Large intestine (tissue), 3 donors: ENCODE measurements around the gene DKK3. TPM values are rescaled to one million over a fixed set of nuclear protein-coding genes. Genes with fewer than 3 reads are reported as not detected.

Experiments
- DNase-seq, 2 donors: peaks; one replicate each; pipeline versions ENCODE4 v3.0.0 to v3.0.0-alpha.2; 2013
- H3K27ac ChIP-seq: one replicate; pipeline ENCODE4 v1.5.1; 2013; ENCODE audit warnings: low read length
- H3K27me3 ChIP-seq: 2 replicates; pipeline ENCODE4 v1.6.1; 2013; ENCODE audit warnings: low read length; ENCODE audit not compliant: control insufficient read depth, insufficient read depth
- H3K36me3 ChIP-seq: 2 replicates; pipeline ENCODE4 v1.6.1; 2013; ENCODE audit warnings: low read length; ENCODE audit not compliant: control insufficient read depth, insufficient read depth
- H3K4me1 ChIP-seq: one replicate; pipeline ENCODE4 v1.6.1; 2013; ENCODE audit warnings: low read length; ENCODE audit not compliant: control insufficient read depth, insufficient read depth
- H3K4me3 ChIP-seq: one replicate; pipeline ENCODE4 v1.5.1; 2013; ENCODE audit warnings: low read length
- H3K9me3 ChIP-seq: one replicate; pipeline ENCODE4 v1.6.1; 2013; ENCODE audit warnings: mild to moderate bottlenecking, low read depth, low read length, moderate library complexity; ENCODE audit not compliant: control insufficient read depth
- WGBS: methylation state at CpG from one replicate; pipeline ENCODE4 v1.1.5; 2013; ENCODE audit warnings: low lambda C conversion rate; ENCODE audit not compliant: insufficient coverage; 5-methylcytosine and 5-hydroxymethylcytosine counted together
- polyA plus RNA-seq: library from polyadenylated mRNA; unstranded; fragments of 120-200 nt; gene quantifications from one replicate; pipeline ENCODE4 v1.2.1, GENCODE V29; 2013

The DKK3 gene
- polyA plus RNA-seq, 1 donor: 31.4 TPM

- WGBS: 100% methylated on average over 2 of the region's 8 CpGs
- no peak for DNase-seq
- H3K36me3 ChIP-seq: no peaks in the 10 kb centered on the region
Measured at GRCh38 chr11:11989774-11990744, 18.4 kb downstream of the DKK3 start.

GRCh38 chr11:11988681-11989261 lies 19.7 kb downstream of the DKK3 start:
- no peak for DNase-seq
- no peaks in the 10 kb centered on the region for H3K9me3 ChIP-seq
- no peaks in the 10 kb centered on the region for H3K27me3 ChIP-seq
- WGBS: 100% methylated on average over 1 of the region's 5 CpGs
- no peak overlapping the region for H3K4me3 ChIP-seq
- H3K4me1 ChIP-seq: no peaks in the 10 kb centered on the region
- H3K36me3 ChIP-seq: no peaks in the 10 kb centered on the region
- H3K27ac ChIP-seq: no peak overlapping the region

More at GRCh38 chr11:11989774-11990744, 18.4 kb downstream of the DKK3 start:
- Histone ChIP-seq H3K4me1 (no peaks in the 10 kb centered on the region), H3K4me3 (no peak overlapping the region), H3K27ac (no peak overlapping the region), H3K9me3 (no peaks in the 10 kb centered on the region), H3K27me3 (no peaks in the 10 kb centered on the region)

DNA sequence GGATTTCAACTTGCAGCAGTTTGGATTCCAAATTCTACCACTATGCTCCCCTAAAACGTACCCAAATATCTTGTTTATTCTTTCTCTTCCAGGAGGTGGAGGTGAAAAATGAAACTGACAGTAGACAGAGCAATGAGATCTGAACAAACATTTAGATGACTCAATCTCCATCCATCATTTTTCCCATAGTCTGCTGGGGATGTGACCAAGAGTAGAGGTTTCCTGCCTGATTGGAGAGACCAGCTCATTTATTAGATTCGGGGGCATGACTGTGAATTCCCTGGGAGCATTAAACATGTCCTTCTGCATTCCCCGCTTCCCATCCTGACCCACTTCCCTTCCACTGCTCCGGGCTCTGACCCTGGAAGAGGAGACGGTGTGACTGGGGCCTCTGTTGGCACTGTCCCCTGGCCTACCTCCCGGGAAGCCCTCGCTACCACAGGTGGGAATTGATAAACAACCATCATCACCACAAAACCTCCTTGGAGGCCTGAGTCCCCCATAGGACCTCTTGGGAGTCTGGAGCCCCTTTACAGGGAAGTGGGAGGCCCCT lies 20.3 kb downstream of the DKK3 start:
- Histone ChIP-seq H3K27me3 (no peaks in the 10 kb centered on the region), H3K4me3 (no peak overlapping the region), H3K36me3 (no peaks in the 10 kb centered on the region), H3K27ac (no peak overlapping the region), H3K9me3 (no peaks in the 10 kb centered on the region), H3K4me1 (no peaks in the 10 kb centered on the region)
- no peak for DNase-seq
- WGBS: no CpG with 5 or more reads among the region's 7 CpGs

GRCh38 chr11:11987503-11988022 lies 20.9 kb downstream of the DKK3 start:
- Histone ChIP-seq H3K27me3 (no peaks in the 10 kb centered on the region), H3K9me3 (no peaks in the 10 kb centered on the region), H3K36me3 (no peaks in the 10 kb centered on the region), H3K4me1 (no peaks in the 10 kb centered on the region), H3K27ac (no peak overlapping the region), H3K4me3 (no peak overlapping the region)
- DNase-seq: no peak
- WGBS: no CpG with 5 or more reads among the region's 1 CpG

DNA sequence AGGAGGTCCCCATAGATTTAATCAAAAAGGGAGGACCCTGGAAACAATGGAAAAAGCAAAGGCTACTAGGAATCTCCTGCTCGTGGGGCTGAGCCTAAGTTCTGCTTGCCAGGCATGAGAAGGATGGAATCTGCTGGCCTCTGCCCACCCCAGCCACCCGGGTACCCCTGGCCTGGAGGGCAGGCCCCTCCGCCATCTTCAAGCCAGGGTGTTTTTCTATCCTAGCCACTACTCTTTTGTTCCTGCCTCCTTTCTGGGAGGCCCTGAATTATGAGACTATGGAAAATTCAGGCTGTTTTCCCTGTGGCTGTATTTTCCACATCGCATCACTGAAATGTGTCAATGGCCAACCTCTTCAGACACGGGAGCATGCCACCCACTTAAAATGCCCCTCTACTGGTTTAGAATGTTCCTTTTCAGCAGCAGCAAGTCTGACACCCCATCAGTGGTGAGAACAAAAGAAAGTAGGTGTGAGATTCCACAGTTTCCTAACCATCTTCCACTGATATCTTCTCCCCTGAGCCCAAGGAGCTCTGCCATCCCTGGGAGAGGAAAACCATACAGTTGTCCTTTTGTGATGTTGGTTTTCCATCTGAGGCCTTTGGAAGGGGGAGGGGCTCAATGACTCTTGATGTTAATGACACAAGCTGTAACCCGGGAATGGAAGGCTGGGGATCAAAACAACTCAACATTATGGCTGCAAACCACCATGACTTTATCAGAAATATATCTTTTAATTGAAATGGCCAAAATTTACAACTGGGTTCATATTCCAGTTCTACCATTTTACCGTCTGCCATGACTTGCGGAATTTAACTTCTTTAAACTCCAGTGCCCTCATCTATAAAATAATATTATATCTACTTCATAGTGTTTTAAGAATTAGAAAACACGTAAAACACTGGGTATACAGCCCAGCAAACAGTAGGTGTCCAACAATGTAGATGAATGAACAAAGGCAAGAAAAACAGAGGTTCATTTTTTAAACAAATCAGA lies 22.2 kb downstream of the DKK3 start:
- Histone ChIP-seq H3K27me3 (no peaks in the 10 kb centered on the region), H3K9me3 (no peaks in the 10 kb centered on the region), H3K27ac (no peak overlapping the region), H3K36me3 (no peaks in the 10 kb centered on the region), H3K4me3 (no peak overlapping the region), H3K4me1 (no peaks in the 10 kb centered on the region)
- 100% methylated on average over 3 of the region's 9 CpGs for WGBS
- no peak for DNase-seq

DNA sequence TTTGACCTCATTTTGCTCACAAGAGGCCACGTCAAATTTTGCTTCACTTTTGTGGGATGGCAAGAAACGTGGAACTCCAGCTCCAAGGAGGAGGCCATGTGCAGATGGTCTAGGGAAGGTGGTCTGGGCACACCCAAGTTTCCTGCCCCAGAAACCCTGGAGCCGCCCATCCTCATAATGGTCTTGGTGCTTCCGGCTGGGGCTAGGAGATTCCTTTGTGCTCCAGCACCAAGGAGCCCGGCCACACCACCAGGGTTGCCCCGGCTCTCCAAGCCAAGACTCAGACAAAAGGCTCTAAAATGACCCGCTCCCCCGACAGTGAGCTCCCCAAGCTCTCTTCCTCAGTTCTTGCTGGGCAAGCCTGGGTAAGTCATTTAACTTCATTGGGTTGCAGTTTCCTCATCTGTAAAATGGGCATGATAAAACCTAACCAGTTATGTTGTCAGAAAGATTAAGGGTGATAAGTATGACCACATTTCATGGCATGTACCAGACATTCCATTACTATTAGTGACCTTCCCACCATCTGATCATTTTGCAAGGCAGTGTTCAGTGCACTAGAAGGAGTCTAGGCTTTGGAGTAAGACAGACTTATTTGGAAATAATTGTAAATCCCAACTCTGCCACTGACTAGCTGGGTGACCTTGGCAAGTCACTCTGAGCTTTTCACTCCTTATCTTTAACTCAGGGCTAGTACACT lies 23.3 kb downstream of the DKK3 start:
- DNase-seq: no peak
- peaks cover 1% of the 10 kb centered on the region for H3K4me1 ChIP-seq
- WGBS: no CpG with 5 or more reads among the region's 8 CpGs
- H3K27me3 ChIP-seq: peaks cover 2% of the 10 kb centered on the region
- H3K4me3 ChIP-seq: no peak overlapping the region
- H3K27ac ChIP-seq: no peak overlapping the region
- H3K36me3 ChIP-seq: no peaks in the 10 kb centered on the region
- H3K9me3 ChIP-seq: no peaks in the 10 kb centered on the region

DNA sequence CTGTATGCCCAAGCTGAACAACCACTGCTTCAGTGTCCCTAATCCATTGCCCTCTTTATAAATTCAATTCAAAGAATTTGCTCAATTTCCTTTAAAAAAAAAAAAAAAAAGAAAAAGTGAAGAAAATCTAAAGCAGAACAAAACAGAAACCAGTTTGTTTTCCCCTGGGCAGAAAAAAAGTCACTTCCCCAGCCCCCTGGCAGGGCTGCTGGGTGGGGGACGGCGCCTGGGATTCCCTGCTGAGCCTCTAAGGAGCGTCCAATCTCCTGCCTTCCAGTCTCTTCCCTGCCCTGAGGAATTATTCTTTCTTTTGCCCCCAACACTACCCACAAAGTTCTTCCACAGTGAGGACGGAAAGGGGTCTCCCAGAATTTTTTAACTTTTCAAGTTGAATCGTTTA lies 23.9 kb downstream of the DKK3 start:
- DNase-seq: no peak
- no CpG with 5 or more reads among the region's 5 CpGs for WGBS
- no peaks in the 10 kb centered on the region for H3K36me3 ChIP-seq

GRCh38 chr11:11983427-11983826 lies 25.0 kb downstream of the DKK3 start:
- Histone ChIP-seq H3K36me3 (no peaks in the 10 kb centered on the region), H3K9me3 (no peaks in the 10 kb centered on the region), H3K4me3 (no peak overlapping the region), H3K27me3 (peaks cover 2% of the 10 kb centered on the region), H3K27ac (no peak overlapping the region), H3K4me1 (peaks cover 10% of the 10 kb centered on the region)
- WGBS: no CpG with 5 or more reads among the region's 5 CpGs
- DNase-seq: no peak

More for the DNA sequence above, 23.9 kb downstream of the DKK3 start:
- Histone ChIP-seq H3K9me3 (no peaks in the 10 kb centered on the region), H3K27ac (no peak overlapping the region), H3K4me1 (peaks cover 4% of the 10 kb centered on the region), H3K4me3 (no peak overlapping the region), H3K27me3 (peaks cover 2% of the 10 kb centered on the region)

- H3K27ac ChIP-seq: no peak overlapping the region
- H3K4me3 ChIP-seq: no peak overlapping the region
- H3K27me3 ChIP-seq: peaks cover 2% of the 10 kb centered on the region
- peaks cover 10% of the 10 kb centered on the region for H3K4me1 ChIP-seq
- WGBS: no CpG with 5 or more reads among the region's 2 CpGs
- DNase-seq: no peak
- H3K36me3 ChIP-seq: no peaks in the 10 kb centered on the region
- no peaks in the 10 kb centered on the region for H3K9me3 ChIP-seq
Measured at GRCh38 chr11:11982975-11983374, 25.5 kb downstream of the DKK3 start.
